H1 (cell line): Measurements from ENCODE around the gene MACROD1. TPM values are rescaled to one million over a fixed set of nuclear protein-coding genes. Genes with fewer than 3 reads are reported as not detected.
A peak's percentile ranks its signal among the peaks of the same experiment; 100 is the strongest.

Experiments
- CTCF ChIA-PET: fragments of 300-600 bp; sonication (Branson Sonifier 250); formaldehyde crosslinking; loops from one replicate; lab custom pipeline; 2021; ENCODE audit not compliant: partially characterized antibody; lab: Charles Lee
- POLR2A ChIA-PET: fragments of 300-600 bp; sonication (Branson Sonifier 250); formaldehyde crosslinking; loops from one replicate; lab custom pipeline; 2021; ENCODE audit warnings: inconsistent platforms; ENCODE audit not compliant: partially characterized antibody; lab: Charles Lee
- DNase-seq, 2 experiments: peaks; one replicate each; pipeline versions ENCODE4 v3.0.0 to v3.0.0-alpha.2; 2010 to 2022; ENCODE audit warnings: low spot score in 2 of 2, low read depth in 1 of 2, mixed read lengths in 1 of 2
- FAIRE-seq: peaks from 2 replicates; lab custom pipeline; 2011; peaks lifted over from hg19 to GRCh38; lab: Jason Lieb, UNC
- H2AFZ ChIP-seq: 2 replicates; pipeline ENCODE4 v1.8.1; 2012; ENCODE audit warnings: low read length, inconsistent platforms
- H2AK5ac ChIP-seq: 2 replicates; pipeline ENCODE4 v1.6.1; 2013; ENCODE audit warnings: low read depth, low read length
- H2BK120ac ChIP-seq: replicated peaks from 2 replicates; pipeline ENCODE3; 2013; ENCODE audit warnings: low read depth, low read length, inconsistent platforms
- H2BK12ac ChIP-seq: 2 replicates; pipeline ENCODE4 v1.6.1; 2013; ENCODE audit warnings: low read depth, low read length
- H2BK15ac ChIP-seq: 2 replicates; pipeline ENCODE4 v1.6.1; 2013; ENCODE audit warnings: low read length
- H2BK20ac ChIP-seq: 2 replicates; pipeline ENCODE4 v1.6.1; 2013; ENCODE audit warnings: low read length
- H2BK5ac ChIP-seq: 2 replicates; pipeline ENCODE4 v1.6.1; 2013; ENCODE audit warnings: low read depth, low read length
- H3K14ac ChIP-seq: 2 replicates; pipeline ENCODE4 v1.6.1; 2013; ENCODE audit warnings: inconsistent platforms; ENCODE audit not compliant: insufficient read length
- H3K18ac ChIP-seq: 2 replicates; pipeline ENCODE4 v1.6.1; 2013; ENCODE audit warnings: low read length; ENCODE audit errors: extremely low read depth
- H3K23ac ChIP-seq: 2 replicates; pipeline ENCODE4 v1.6.1; 2013; ENCODE audit warnings: inconsistent platforms; ENCODE audit not compliant: insufficient read length
- H3K23me2 ChIP-seq: 2 replicates; pipeline ENCODE4 v1.6.1; 2013; ENCODE audit warnings: low read depth, low read length
- H3K27ac ChIP-seq: 2 replicates; pipeline ENCODE4 v1.6.1; 2011; ENCODE audit warnings: low read depth, low read length, inconsistent platforms
- H3K27me3 ChIP-seq, 4 experiments: replicated peaks in 1 of 4; 1 replicate in 1 of 4; 2 replicates in 3 of 4; pipeline versions ENCODE4 v1.6.1 to v1.8.1; 2011 to 2013; ENCODE audit warnings: low read length in 3 of 4, mild to moderate bottlenecking in 3 of 4, inconsistent platforms in 2 of 4, mixed read lengths in 2 of 4, moderate library complexity in 1 of 4; ENCODE audit not compliant: control insufficient read depth in 3 of 4, insufficient read depth in 3 of 4; ENCODE audit errors: extremely low read depth in 1 of 4
- H3K36me3 ChIP-seq, 4 experiments: 2 replicates each; pipeline versions ENCODE4 v1.6.1 to v1.8.1; 2011 to 2013; ENCODE audit warnings: mild to moderate bottlenecking in 4 of 4, low read length in 3 of 4, moderate library complexity in 2 of 4, control low read depth in 1 of 4, inconsistent platforms in 1 of 4; ENCODE audit not compliant: insufficient read depth in 4 of 4, control insufficient read depth in 2 of 4
- H3K4ac ChIP-seq: replicated peaks from 2 replicates; pipeline ENCODE3; 2013; ENCODE audit warnings: low read length, low read depth, mixed read lengths, inconsistent platforms; ENCODE audit not compliant: insufficient read length
- H3K4me1 ChIP-seq, 4 experiments: replicated peaks in 1 of 4; 1 replicate in 1 of 4; 2 replicates in 3 of 4; pipeline versions ENCODE4 v1.6.1 to v1.8.1; 2011 to 2013; ENCODE audit warnings: low read length in 3 of 4, inconsistent platforms in 2 of 4, mixed read lengths in 1 of 4; ENCODE audit not compliant: insufficient read depth in 4 of 4, control insufficient read depth in 3 of 4
- H3K4me2 ChIP-seq, 2 experiments: 2 replicates each; pipeline versions ENCODE4 v1.6.1 to v1.8.1; 2011 to 2013; ENCODE audit warnings: low read depth in 2 of 2, low read length in 2 of 2, control low read depth in 1 of 2, inconsistent platforms in 1 of 2, mild to moderate bottlenecking in 1 of 2; ENCODE audit not compliant: insufficient read depth in 1 of 2
- H3K4me3 ChIP-seq, 4 experiments: fragments of 200-600, 300-600 bp in 1 of 4; sonication (generic), shearing (Covaris generic), sonication (Bioruptor Twin) in 1 of 4; 2 replicates each; pipeline versions ENCODE4 v1.5.1 to v1.8.1; 2011 to 2016; ENCODE audit warnings: low read length in 4 of 4, low read depth in 3 of 4, control low read depth in 2 of 4, inconsistent platforms in 2 of 4, mild to moderate bottlenecking in 2 of 4, mixed read lengths in 1 of 4, moderate library complexity in 1 of 4; ENCODE audit not compliant: insufficient read depth in 2 of 4; ENCODE audit errors: extremely low read depth in 1 of 4
- H3K56ac ChIP-seq: replicated peaks from 2 replicates; pipeline ENCODE3; 2013; ENCODE audit warnings: low read depth, mild to moderate bottlenecking, mixed read lengths, low read length, inconsistent platforms; ENCODE audit not compliant: insufficient read length
- H3K79me1 ChIP-seq: 2 replicates; pipeline ENCODE4 v1.6.1; 2013; ENCODE audit warnings: low read depth, low read length, control low read depth
- H3K79me2 ChIP-seq, 2 experiments: 2 replicates each; pipeline versions ENCODE4 v1.6.1 to v1.8.1; 2012 to 2013; ENCODE audit warnings: low read length in 2 of 2, mild to moderate bottlenecking in 2 of 2, inconsistent platforms in 1 of 2; ENCODE audit not compliant: insufficient read depth in 2 of 2, control insufficient read depth in 1 of 2
- H3K9ac ChIP-seq, 4 experiments: replicated peaks in 1 of 4; 1 replicate in 1 of 4; 2 replicates in 3 of 4; pipeline versions ENCODE4 v1.6.1 to v1.8.1; 2011 to 2013; ENCODE audit warnings: low read depth in 3 of 4, low read length in 3 of 4, control low read depth in 2 of 4, mild to moderate bottlenecking in 2 of 4, moderate library complexity in 2 of 4, inconsistent platforms in 1 of 4; ENCODE audit errors: extremely low read depth in 1 of 4
- H3K9me3 ChIP-seq, 2 experiments: 2 replicates each; pipeline versions ENCODE4 v1.6.1 to v1.8.1; 2012 to 2013; ENCODE audit warnings: mild to moderate bottlenecking in 2 of 2, moderate library complexity in 2 of 2, control low read depth in 1 of 2, inconsistent platforms in 1 of 2, low read depth in 1 of 2, low read length in 1 of 2, mixed read lengths in 1 of 2; ENCODE audit not compliant: insufficient read depth in 2 of 2
- H4K20me1 ChIP-seq, 2 experiments: replicated peaks in 1 of 2; 2 replicates each; pipeline versions ENCODE3 to v1.8.1; 2011 to 2013; ENCODE audit warnings: inconsistent platforms in 2 of 2, low read length in 2 of 2, mild to moderate bottlenecking in 1 of 2; ENCODE audit not compliant: insufficient read depth in 2 of 2, control insufficient read depth in 1 of 2
- H4K5ac ChIP-seq: 2 replicates; pipeline ENCODE4 v1.6.1; 2013; ENCODE audit warnings: low read length, low read depth, mixed read lengths, inconsistent platforms; ENCODE audit not compliant: insufficient read length
- H4K8ac ChIP-seq: 2 replicates; pipeline ENCODE4 v1.8.0; 2013; ENCODE audit warnings: mild to moderate bottlenecking, moderate library complexity, low read length, inconsistent platforms; ENCODE audit not compliant: insufficient read depth; ENCODE audit errors: extremely low read depth
- H4K91ac ChIP-seq: replicated peaks from 2 replicates; pipeline ENCODE3; 2013; ENCODE audit warnings: low read length, mixed read lengths, inconsistent platforms; ENCODE audit not compliant: insufficient read length
- EP300 ChIP-seq, 2 experiments: IDR thresholded peaks; 1 replicate in 1 of 2; 2 replicates in 1 of 2; pipeline ENCODE4 v1.6.1; 2011 to 2012; ENCODE audit warnings: low read depth in 2 of 2, low read length in 2 of 2, mild to moderate bottlenecking in 2 of 2, borderline replicate concordance in 1 of 2, inconsistent platforms in 1 of 2, moderate library complexity in 1 of 2
- SP1 ChIP-seq: IDR thresholded peaks from 2 replicates; pipeline ENCODE4 v1.6.1; 2011; ENCODE audit warnings: low read depth, low read length
- WGBS, 2 experiments: shearing (Covaris generic) in 1 of 2; methylation state at CpG; one replicate each; pipeline versions ENCODE4 v1.1.6 to v1.1.7; 2013 to 2015; ENCODE audit warnings: low lambda C conversion rate in 2 of 2, mixed read lengths in 2 of 2, inconsistent platforms in 1 of 2, low coverage in 1 of 2, missing lambda C conversion rate in 1 of 2; ENCODE audit not compliant: insufficient replicate concordance in 2 of 2, insufficient coverage in 1 of 2, insufficient read length in 1 of 2; ENCODE audit errors: extremely low coverage in 1 of 2, missing lambda C conversion rate in 1 of 2; 5-methylcytosine and 5-hydroxymethylcytosine counted together
- polyA plus RNA-seq, 7 experiments: library from polyadenylated mRNA; depleted of rRNA in 3 of 7; stranded (reverse) in 5 of 7; unstranded in 2 of 7; fragments of >200 nt in 5 of 7; fragments of 200-250 nt in 2 of 7; gene quantifications; 1 replicate in 5 of 7; 2 replicates in 1 of 7; 4 replicates in 1 of 7; pipeline versions ENCODE4 v1.2.1 to v1.2.3, GENCODE V29; 2011 to 2013; ENCODE audit warnings: missing spikeins in 2 of 7, mixed read lengths in 2 of 7
- total RNA-seq: library from RNA; stranded (reverse); fragmentation: NEBNext Ultra II Directional; extraction: Animal tissue kit (Norgen Biotek cat#: 25700); gene quantifications from 2 replicates; pipeline ENCODE4 v1.2.1, GENCODE V29; 2021

The MACROD1 gene
- total and polyA plus RNA-seq, 2 of the 8 experiments (the other 6 are each of a cell fraction or from before 2014, with no cell fraction given) = 19.5 to 34.1 TPM

DNA sequence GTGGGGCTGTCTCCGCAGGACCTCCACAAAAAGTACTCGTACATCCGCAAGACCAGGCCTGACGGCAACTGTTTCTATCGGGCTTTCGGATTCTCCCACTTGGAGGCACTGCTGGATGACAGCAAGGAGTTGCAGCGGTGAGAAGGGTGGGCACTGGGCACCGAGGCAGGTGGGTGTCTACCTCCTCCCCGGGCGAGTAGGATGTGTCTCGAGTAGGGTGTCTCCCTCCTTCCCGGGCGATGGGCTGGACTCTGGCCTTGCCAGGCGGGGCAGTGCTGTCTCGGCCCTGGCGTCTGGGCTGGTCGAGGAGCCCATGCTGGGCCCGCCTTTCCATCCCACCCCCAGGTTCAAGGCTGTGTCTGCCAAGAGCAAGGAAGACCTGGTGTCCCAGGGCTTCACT lies 169.4 kb downstream of the MACROD1 start:
- peak overlapping the region; percentile 57 for H4K8ac ChIP-seq
- H3K23me2 ChIP-seq = peaks cover 18% of the 10 kb centered on the region; the same call in 1 of the 2 replicates
- peaks cover 0 to 3% of the 10 kb centered on the region in 2 experiments; a peak in 1 of 4 replicates for H3K79me2 ChIP-seq
- peaks cover 2 to 23% (median 9%) of the 10 kb centered on the region in 4 experiments; a peak in 6 of 7 replicates for H3K4me1 ChIP-seq
- H3K4me2 ChIP-seq = no peak overlapping the region
- H3K4ac ChIP-seq = no peak overlapping the region
- no peak overlapping the region for H3K27ac ChIP-seq
- CTCF ChIA-PET = interaction anchor here (0.8 to 2.8 kb wide), 2 partner anchors 37 to 151 kb away, joined by 4 to 7 read pairs; no protein-coding TSS in a partner anchor
- H3K79me1 ChIP-seq = peaks cover 13% of the 10 kb centered on the region
- no peak overlapping the region for H2BK120ac ChIP-seq
- FAIRE-seq (no peak), DNase-seq (no peak)
- H4K5ac ChIP-seq = no peak overlapping the region
- H2BK20ac ChIP-seq = no peak overlapping the region
- no peak overlapping the region for H2BK12ac ChIP-seq
- no peak overlapping the region for H2BK15ac ChIP-seq
- H3K9me3 ChIP-seq = no peaks in the 10 kb centered on the region
- peaks cover 9 to 24% (median 16%) of the 10 kb centered on the region in 4 experiments for H3K36me3 ChIP-seq
- WGBS, 2 experiments = 87% methylated on average over 18 of the region's 18 CpGs; no CpG with 5 or more reads in 1 of the 2 experiments
- no peak overlapping the region for H3K18ac ChIP-seq
- no peak overlapping the region for H3K56ac ChIP-seq
- no peak overlapping the region for H3K14ac ChIP-seq
- peaks cover 6 to 34% of the 10 kb centered on the region in 2 experiments for H4K20me1 ChIP-seq
- H2BK5ac ChIP-seq = no peak overlapping the region
- H3K23ac ChIP-seq = no peak overlapping the region
- TF ChIP-seq SP1 (no peak), EP300 (IDR thresholded peaks at IDR 0.05; ENCODE audit: borderline replicate concordance in 1 of 2, low read depth in 2 of 2, low read length in 2 of 2) (no peak)
- POLR2A ChIA-PET = interaction anchor here (2.0 to 3.0 kb wide), 2 partner anchors 9 to 12 kb away, joined by 7 to 17 read pairs; partner anchors contain the start of gene OTUB1
- H2AK5ac ChIP-seq = no peak overlapping the region
- no peak overlapping the region for H3K4me3 ChIP-seq
- no peak overlapping the region for H4K91ac ChIP-seq
- no peak overlapping the region for H3K9ac ChIP-seq
- peaks cover 2 to 13% (median 8%) of the 10 kb centered on the region in 4 experiments; a peak in 6 of 7 replicates for H3K27me3 ChIP-seq
- no peak overlapping the region for H2AFZ ChIP-seq
